Measurements from ENCODE around the gene MARF1. TPM values are rescaled to one million over a fixed set of nuclear protein-coding genes. Genes with fewer than 3 reads are reported as not detected.

MARF1 gene
- total RNA-seq, 1 donor from 2014 or later = 46.0 TPM

DNA sequence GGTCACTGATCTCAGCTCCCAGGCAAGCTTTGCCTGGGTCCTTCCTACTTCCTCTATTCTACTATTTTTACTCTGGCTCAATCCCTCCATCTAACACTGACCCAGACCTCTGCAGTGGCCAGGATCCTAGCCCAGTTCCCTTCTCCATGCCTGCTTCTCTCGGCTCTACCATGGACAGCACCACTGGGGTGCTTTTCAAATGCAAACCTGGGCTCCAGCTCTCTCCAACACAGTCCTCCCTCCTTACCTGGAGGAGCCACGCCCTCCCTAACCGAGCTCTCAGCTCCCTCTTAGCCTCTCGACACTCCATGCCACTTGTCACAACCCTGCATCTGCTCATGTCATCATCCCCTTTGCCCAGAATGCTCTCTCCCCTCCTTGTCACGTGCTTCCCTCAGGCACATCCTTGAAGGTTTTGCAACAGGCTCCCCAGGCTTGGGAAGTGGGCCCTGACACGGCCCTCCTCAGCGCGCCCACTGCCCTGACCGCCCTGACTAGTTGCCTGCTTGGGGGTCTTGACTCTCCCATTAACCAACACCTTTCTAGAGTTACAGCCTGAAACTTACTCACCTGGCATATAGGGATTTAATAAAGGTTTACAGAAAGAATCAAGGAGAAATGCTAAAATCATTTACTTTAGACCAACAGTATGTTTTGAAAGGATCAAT lies 41.6 kb downstream of the MARF1 start:
- intact Hi-C loops (cut with micrococcal nuclease) = no loop called here
- Histone ChIP-seq H3K27ac (replicated peaks) (no peak overlapping the region), H3K9me3 (replicated peaks) (no peaks in the 10 kb centered on the region), H3K27me3 (ENCODE audit: low read depth) (no peaks in the 10 kb centered on the region), H3K4me1 (peaks cover 12% of the 10 kb centered on the region), H3K4me3 (no peak overlapping the region), H3K36me3 (peaks cover 93% of the 10 kb centered on the region)
- DNase-seq = no peak
- TF ChIP-seq, protein P1, sequence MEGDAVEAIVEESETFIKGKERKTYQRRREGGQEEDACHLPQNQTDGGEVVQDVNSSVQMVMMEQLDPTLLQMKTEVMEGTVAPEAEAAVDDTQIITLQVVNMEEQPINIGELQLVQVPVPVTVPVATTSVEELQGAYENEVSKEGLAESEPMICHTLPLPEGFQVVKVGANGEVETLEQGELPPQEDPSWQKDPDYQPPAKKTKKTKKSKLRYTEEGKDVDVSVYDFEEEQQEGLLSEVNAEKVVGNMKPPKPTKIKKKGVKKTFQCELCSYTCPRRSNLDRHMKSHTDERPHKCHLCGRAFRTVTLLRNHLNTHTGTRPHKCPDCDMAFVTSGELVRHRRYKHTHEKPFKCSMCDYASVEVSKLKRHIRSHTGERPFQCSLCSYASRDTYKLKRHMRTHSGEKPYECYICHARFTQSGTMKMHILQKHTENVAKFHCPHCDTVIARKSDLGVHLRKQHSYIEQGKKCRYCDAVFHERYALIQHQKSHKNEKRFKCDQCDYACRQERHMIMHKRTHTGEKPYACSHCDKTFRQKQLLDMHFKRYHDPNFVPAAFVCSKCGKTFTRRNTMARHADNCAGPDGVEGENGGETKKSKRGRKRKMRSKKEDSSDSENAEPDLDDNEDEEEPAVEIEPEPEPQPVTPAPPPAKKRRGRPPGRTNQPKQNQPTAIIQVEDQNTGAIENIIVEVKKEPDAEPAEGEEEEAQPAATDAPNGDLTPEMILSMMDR (IDR thresholded peaks at IDR 0.05; ENCODE audit: borderline replicate concordance) = no peak

DNA sequence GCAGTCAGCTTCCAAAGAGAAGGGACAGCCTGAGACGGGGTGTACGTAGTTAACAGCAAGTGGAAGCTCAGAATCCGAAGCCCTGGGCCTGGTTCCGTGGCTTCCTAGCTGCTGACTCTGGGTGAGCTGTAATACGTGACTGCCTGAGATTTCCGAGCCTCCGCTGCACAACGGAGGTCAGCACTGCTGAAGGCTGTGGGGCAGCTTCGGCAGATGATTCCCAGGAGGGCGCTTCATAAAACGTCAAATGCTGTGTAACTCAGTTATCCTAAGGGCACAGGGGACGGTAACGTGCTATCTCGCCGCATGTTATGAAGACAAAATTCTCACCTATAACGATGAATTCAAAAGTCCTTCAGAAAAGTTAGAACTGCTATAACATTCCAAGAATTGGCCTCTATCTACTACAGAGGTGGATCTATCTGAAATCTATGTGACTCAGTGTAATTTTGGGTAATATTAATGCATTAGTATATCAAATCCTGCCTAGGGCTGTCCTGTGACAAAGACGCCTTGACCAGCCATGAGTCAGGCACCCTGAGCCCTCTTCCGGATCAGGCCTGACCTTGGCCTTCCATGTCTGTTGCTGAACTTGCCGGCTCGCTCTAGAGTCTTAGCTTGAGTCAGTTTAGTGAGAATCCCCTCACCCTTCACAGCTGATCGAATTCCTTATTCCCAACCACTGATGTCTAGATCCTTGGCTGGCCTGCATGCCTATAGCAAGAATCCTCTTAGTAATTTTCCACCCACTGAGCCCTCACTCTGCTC lies 43.5 kb downstream of the MARF1 start:
- intact Hi-C loops (cut with micrococcal nuclease) = no loop called here
- no peaks in the 10 kb centered on the region for H3K9me3 ChIP-seq (replicated peaks)
- H3K27me3 ChIP-seq (ENCODE audit: low read depth) = no peaks in the 10 kb centered on the region
- TF ChIP-seq, protein P1 (IDR thresholded peaks at IDR 0.05; ENCODE audit: borderline replicate concordance) = no peak
- peaks cover 2% of the 10 kb centered on the region for H3K4me1 ChIP-seq
- H3K36me3 ChIP-seq = peaks cover 97% of the 10 kb centered on the region
- no peak overlapping the region for H3K4me3 ChIP-seq
- no peak overlapping the region for H3K27ac ChIP-seq (replicated peaks)
- DNase-seq = no peak

DNA sequence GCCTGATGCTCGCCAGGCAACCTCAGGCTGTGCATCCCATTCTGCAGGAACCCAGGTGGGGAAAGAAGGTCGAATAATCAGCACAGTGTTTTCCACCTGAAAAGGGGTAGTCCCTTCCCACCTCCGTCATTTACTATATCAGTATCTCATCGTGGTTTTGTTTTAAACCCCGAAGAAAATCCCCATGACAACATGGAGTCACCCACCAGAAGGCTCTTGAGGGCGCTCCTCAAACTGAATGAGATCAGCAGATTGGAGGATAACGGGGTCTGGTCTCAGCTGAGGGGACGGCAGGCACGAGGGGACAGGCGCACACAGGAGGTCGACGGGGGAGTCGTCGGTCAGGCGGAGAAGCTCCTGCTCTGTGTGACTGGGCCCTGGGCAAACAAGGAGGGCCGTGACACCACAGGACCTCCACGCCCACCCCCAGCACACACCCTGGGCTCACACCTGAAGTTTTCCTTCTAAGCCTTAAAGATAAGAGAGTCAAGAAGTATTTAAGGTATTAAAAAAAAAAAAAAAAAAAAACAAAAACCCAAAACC lies 44.2 kb downstream of the MARF1 start:
- H3K27me3 ChIP-seq (ENCODE audit: low read depth) = no peaks in the 10 kb centered on the region
- H3K36me3 ChIP-seq = peaks cover 97% of the 10 kb centered on the region
- intact Hi-C loops (cut with micrococcal nuclease) = no loop called here
- no peak overlapping the region for H3K4me3 ChIP-seq
- DNase-seq = no peak
- H3K9me3 ChIP-seq (replicated peaks) = no peaks in the 10 kb centered on the region
- no peak overlapping the region for H3K27ac ChIP-seq (replicated peaks)
- H3K4me1 ChIP-seq = no peaks in the 10 kb centered on the region
- TF ChIP-seq, protein P1 (IDR thresholded peaks at IDR 0.05; ENCODE audit: borderline replicate concordance) = no peak

DNA sequence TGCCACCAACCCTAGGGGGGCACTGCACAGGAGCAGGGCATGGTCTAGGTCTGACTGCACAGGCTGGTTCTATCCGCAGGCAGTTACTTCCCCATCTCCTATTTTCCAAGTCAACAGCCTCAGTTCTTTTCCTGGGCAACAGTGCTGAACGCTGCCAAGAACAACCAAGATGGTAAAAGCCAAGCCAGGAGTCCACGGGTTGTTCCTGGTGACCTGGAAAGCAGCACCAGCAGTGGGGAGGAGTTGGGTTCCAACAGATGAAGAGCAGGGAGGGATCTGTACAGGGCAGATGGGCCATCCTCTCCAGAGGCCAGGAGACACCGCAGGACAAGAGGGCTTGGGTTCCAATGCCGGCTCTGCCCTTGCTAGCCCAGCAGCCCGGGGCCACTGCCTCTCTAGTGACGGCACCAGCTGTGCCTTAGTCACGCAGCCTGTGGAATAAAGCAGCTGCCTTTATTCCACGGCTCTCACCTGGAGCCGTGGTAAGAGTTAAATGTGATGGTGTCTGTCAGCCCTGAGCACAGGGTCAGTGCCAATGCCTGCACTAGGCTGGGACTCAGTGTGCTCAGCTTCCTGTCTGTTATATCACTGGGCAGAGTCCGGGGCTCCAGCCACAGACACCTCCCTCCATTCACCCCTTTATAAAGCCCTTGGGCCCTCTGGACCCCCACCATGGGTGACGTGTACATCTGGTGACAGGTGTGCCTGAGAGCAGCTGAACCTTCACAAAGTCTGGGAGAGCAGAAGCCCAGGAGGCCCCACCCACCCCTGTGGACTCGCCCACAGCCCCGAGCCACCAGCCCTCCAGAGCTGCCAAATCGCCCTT lies 44.9 kb downstream of the MARF1 start:
- Histone ChIP-seq H3K27me3 (ENCODE audit: low read depth) (no peaks in the 10 kb centered on the region), H3K4me1 (no peaks in the 10 kb centered on the region), H3K36me3 (peaks cover 95% of the 10 kb centered on the region), H3K27ac (replicated peaks) (no peak overlapping the region), H3K9me3 (replicated peaks) (no peaks in the 10 kb centered on the region), H3K4me3 (no peak overlapping the region)
- intact Hi-C loops (cut with micrococcal nuclease) = no loop called here
- TF ChIP-seq, protein P1 (IDR thresholded peaks at IDR 0.05; ENCODE audit: borderline replicate concordance) = no peak
- no peak for DNase-seq

DNA sequence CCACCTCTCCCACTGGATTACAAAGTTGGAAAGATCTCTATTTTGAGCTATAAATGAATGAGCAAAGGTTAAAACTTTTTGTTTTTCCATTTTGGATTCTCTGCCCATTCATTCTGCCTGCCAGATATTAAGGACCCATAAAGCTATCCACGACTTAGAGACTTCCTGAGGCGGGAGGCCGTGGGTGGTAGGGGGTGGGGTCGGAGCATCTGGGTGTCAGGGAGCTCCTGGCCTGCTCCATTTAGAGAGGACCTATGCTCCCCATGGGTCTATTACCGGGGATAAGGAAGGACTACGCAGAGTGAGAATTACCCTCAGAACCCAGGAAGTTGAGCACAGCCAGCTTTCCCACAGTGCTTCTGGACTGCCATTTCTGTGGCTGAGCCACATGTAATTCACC lies 45.8 kb downstream of the MARF1 start:
- intact Hi-C loops (cut with micrococcal nuclease) = no loop called here
- H3K4me3 ChIP-seq = no peak overlapping the region
- H3K27ac ChIP-seq (replicated peaks) = no peak overlapping the region
- TF ChIP-seq, protein P1 (IDR thresholded peaks at IDR 0.05; ENCODE audit: borderline replicate concordance) = no peak
- H3K9me3 ChIP-seq (replicated peaks) = no peaks in the 10 kb centered on the region
- DNase-seq = no peak
- peaks cover 88% of the 10 kb centered on the region for H3K36me3 ChIP-seq
- no peaks in the 10 kb centered on the region for H3K27me3 ChIP-seq (ENCODE audit: low read depth)
- H3K4me1 ChIP-seq = no peaks in the 10 kb centered on the region

Data from left ventricle myocardium inferior (tissue), 1 donor.